Suppressor macrophage (primary cell): ENCODE data around the gene TRPM4.
A peak's percentile ranks its signal among the peaks of the same experiment; 100 is the strongest.
"Not testable (repeated sequence)": the region's sequence is repeated elsewhere in the genome, so short reads cannot be mapped to it uniquely, and the experiment has no call there.

Source experiments
- DNase-seq, 4 experiments: peaks; one replicate each; pipeline ENCODE4 v3.0.0-alpha.2; 2020 to 2022

TRPM4 gene

DNA sequence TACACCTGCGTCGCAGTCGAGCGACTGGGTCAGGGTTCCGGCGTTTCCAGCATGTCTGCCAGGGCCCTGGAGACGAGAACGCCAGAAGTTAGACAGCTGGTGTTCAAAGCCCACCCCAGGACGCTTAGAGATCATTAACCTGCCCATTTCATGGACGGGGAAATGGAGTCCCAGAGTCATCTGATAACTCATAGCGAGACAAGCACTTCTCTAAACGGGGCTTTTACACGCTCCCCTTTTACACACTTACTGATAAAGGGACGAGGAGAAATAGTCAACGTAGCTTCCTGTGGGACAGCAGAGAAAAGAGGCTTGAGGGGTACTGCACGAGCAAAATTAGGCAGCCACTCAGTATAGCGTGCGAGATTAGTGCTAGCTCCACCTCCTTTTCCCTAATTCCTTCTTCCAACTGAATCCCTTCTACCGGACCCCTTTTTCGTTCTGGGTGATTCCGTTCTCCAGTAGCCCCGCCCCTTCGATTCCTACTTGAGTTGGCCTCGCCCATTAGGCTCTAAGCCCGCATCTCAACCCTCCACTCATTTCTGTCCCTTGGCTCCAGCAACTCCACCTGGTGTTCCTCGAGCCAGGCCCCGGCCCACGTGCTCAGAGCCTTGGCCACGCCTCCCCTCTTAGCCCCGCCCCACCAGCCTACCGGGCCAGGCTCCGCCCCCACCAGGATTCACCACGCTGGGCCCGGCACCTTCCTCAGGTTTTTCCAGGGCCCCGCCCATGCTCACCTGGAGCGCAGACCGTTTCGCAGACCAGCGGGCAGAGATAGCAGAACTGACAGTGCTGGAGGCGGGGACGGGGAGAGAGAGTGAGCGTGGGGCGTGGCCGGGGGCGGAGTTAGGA is 6.1 kb upstream of the TRPM4 start:
- peak; percentile 25 to 66 (median 34) for DNase-seq

DNA sequence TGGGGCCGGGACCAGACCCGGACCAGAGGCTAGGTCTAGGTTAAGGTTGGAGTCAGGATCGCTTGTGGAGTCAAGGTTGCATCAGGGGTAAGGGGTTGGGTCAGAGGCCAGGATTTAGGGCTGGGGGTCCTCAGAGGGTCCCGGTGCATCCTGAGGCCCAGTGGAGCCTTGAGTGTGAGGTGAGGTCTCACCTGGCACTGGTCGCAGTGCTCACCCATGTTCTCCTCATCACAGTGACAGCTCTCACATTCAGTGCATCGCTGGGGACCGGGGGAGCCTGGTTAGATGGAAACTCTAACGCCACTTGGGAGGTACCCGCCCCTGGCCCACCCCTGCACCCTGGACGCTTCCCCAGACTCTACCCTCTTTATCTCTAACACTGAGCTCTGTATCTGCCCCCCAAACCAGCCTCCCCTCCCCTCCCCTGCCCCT is 5.5 kb upstream of the TRPM4 start:
- no peak for DNase-seq

DNA sequence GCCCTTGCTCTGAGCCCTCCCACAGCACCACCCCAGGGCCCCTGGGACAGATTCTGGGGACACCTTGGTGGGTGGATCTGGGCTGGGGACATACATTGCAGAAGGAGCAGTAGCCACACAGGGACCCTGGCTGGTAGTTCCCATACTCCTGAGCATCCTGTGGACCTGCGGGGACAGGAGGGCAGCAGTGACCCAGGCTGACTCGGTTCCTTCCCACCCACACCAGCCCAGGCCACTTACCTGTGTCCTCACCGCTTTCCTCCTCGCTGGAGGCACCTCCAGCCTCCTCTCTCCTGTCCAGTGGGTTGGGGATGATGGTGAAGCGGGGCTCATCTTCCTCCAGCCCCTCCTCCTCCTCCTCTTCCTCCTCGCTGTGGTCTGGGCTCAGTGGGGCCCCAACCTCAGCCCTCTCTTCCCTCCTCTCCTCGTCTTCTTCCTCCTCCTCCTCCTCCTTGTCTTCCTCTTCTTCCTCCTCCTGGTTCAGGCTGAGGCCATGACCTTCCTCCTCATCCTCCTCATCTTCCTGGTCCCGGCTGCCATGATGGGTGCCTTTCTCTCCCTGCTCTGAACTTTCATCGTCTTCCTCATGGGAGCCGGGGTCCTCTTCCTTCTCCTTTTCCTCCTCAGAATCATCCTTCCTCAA is 4.3 kb upstream of the TRPM4 start:
- no peak for DNase-seq

DNA sequence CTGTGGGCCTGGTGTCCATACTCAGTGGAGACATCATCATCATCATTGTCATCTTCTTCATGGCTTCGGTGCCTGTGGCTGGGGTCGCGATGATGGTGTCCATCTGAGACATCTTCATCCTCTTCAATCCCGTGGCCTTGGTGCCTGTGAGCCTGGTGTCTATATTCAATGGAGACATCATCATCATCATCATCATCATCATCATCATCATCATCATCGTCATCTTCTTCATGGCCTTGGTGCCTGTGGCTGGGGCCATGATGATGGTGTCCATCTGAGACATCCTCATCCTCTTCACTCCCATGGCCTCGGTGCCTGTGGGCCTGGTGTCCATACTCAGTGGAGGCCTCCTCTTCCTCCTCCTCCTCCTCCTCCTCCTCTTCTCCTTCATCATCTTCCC is 3.3 kb upstream of the TRPM4 start:
- no peak for DNase-seq

DNA sequence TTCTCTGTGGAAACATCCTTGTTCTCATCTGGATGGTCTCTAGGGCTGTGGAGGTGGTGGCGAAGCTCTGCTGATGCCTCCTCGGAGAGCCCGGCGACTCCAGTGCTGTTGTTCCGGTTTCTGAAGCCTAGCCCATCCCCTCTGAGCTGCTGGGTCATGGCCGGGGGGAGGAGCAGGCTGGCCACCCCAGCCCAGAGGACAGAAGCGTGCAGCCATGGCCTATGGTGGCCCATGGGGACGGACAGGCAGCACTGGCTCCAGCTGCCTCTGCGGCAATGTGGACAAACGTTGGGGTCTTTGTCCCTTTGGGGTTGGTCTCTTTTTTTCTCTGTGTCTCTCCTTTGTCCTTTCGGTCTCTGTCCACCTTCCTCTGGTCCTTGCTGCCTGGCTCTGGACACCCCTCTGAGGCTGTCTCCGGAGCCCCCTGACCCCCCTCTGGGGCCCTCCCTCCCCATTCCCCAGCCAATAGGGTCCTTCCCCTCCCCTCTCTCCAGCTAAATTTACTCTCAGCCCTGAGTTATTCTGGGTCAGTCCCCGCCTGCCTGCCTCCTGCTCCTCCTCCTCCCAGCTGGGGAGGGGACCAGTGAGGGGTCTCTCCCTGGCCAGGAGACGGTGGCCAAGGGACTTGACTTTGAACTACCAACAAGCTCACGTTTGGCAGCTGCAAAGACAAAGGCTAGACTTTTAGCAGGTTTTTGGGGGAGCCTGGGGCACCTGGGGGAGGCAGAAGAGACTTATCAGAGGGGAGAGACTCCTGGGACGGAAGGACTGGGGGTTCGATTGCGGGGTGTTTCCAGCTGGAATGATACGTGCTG is 2.4 kb upstream of the TRPM4 start, which contains the start of gene HRC:
TSS of gene HRC (minus strand) at position 392 of the 815 bp plus-strand sequence. CDS start at position 233, 159 bp downstream.
- DNase-seq, result peak in 2 of 4 experiments; percentile 25 to 44

DNA sequence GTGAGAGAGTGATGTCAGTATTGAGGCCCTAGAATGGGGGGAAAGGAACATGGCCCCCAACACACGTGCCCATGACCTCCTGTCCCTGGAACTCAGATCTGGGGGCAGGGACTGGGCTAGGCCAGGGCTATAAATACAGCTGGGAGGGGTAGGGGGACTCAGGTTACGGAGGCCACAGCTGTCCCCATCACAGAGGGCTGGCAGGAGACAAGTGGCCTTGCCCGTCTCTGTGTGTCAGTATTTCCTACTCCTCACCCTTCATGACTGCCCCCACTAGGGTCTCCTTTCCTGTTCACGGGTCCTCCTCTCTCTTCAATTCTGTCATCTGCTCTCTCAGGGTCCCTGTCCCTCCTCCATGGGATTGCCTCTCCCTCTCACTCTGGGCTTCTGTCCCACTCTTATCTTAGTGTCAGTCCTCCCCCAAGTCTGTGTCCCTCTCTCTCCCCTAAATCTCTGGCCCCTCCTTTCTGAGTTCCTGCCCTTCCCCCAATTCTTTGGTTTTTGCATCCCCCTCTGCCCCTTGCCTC is 1.7 kb upstream of the TRPM4 start:
- DNase-seq, result no peak

DNA sequence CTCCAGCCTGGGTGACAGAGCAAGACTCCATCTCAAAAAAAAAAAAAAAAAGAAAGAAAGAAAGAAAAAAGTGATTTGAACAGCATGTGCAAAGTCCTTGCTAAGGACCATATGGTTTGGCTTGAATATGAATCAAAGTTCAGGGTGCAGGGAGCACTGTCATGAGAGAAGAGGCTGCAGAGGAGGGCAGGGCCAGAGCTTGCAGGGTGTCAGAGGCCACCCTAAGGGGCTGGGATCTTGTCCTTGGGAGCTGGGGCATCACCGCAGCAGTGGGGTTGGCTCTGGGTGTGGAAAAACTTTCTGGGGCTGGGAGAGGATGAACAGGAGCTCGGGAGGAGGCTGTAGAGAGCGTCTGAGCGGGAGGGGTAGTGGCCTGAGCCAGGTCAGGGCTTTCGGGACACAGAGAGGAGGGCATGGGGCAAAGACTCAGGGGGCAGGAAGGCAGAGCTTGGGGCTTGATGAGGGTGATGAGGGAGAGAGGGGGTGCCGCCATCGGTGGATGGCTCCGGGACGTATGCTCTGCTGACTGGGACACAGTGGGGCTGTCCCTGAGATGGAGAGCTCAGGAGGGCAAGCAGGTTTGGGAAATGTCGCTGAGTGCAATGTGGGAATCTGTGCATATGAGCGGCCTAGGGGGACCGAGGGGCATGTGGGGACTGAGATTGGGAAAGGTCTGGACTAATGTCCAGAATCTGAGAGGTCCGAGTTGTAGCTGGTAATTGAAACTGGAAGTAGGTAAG is 3.0 kb downstream of the TRPM4 start:
- DNase-seq, result no peak

DNA sequence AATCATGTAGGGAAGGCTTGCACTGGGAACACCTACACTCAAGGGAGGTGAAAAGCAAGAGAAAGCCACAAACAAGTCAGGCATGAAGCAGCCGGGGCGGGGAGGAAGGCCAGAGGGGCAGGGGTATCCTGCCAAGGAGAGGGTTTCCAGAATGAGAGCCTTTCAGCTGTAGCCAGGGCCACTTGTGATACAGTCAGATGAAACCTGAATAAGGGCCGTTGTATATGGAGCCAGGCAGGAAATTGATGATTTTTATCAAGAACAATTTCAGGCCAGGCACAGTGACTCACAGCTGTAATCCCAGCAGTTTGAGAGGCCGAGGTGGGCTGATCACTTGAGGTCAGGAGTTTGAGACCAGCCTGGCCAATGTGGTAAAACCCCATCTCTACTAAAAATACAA is 4.4 kb downstream of the TRPM4 start:
- no peak for DNase-seq

DNA sequence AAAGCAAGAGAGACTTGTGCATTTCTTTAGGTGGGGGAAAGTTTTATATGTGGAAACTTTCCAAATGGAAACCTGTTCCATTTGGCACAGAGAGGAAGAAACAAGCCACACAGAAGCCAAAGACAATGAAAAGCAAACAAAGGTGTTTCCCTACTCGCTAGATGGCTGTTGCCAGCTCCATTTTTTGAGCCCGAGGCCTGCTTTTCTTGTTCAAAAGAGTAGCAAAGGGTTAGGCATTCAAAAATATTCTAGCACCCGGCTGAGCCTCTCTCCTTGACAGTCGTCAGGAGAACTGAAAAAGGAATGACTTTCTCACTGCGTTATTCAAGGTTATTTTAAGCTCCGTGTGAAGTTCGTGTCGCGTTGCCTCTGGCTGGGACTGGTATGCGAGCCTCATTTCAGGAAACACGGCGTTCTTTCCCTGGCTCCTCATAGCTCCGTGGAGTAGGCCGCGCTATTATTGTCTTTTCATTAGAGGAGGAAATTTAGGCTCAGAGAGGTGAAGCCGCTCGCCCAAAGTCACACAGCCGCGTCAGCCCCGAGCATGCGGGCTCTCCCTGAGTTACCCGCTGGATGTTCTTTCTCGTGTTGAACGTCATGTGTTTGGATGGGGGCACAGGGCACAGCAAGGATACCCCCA is 7.6 kb downstream of the TRPM4 start:
- DNase-seq, result no peak

DNA sequence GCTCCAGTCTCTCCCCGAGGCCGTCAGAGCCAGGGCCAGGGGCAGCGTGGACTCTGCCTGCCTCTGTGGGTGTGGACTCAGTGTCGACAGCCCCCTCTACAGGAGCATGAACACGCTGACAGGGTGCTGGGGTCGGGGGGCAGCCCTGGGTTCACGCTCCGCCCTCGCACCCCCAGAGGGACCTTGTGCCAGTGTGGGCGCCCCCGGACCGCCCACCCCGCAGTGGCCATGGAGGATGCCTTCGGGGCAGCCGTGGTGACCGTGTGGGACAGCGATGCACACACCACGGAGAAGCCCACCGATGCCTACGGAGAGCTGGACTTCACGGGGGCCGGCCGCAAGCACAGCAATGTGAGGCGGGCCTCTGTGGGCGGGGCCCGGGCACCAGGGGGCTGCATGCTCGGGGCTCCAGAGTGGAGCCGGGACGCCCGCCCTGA is 8.3 kb downstream of the TRPM4 start:
- DNase-seq, result no peak

DNA sequence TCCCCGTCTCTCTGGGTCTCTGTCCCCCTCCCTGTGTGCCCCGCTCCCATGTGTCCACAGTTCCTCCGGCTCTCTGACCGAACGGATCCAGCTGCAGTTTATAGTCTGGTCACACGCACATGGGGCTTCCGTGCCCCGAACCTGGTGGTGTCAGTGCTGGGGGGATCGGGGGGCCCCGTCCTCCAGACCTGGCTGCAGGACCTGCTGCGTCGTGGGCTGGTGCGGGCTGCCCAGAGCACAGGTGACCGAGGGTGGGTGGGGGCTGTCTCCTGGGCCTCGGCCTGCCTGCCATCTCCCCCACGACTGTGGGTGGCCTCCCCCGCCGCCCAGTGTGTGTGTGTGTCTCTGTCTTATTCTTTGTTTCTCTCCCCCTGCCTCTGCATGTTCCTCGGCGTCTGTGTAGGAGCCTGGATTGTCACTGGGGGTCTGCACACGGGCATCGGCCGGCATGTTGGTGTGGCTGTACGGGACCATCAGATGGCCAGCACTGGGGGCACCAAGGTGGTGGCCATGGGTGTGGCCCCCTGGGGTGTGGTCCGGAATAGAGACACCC is 10.3 kb downstream of the TRPM4 start:
- DNase-seq, result no peak

DNA sequence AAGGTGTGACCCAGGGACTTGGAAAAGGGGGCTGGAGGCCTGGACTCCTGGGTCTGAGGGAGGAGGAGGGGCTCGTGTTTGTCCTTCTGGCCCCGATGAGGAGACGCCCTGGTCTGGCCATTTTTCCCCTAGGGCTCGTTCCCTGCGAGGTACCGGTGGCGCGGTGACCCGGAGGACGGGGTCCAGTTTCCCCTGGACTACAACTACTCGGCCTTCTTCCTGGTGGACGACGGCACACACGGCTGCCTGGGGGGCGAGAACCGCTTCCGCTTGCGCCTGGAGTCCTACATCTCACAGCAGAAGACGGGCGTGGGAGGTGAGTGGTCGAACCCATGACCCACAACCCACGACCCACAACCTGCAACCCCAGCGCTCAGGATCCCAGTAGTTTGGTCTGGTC is 10.8 kb downstream of the TRPM4 start:
- DNase-seq, result no peak

DNA sequence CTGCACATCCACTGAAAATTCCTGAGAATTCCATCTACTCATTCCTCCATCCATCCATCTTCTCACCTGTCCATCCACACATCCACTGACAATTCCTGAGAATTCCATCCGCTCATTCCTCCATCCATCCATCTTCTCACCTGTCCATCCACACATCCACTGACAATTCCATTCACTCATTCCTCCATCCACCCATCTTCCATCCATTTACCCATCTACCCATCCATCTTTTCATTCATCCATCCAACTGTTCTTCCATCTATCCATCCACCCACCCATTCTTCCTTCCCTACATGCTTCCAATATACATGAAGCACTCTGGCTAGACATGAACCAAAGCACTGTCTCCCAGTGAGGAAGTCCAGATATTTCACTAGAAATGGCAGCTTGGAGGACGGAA is 15.6 kb downstream of the TRPM4 start:
- no peak for DNase-seq

DNA sequence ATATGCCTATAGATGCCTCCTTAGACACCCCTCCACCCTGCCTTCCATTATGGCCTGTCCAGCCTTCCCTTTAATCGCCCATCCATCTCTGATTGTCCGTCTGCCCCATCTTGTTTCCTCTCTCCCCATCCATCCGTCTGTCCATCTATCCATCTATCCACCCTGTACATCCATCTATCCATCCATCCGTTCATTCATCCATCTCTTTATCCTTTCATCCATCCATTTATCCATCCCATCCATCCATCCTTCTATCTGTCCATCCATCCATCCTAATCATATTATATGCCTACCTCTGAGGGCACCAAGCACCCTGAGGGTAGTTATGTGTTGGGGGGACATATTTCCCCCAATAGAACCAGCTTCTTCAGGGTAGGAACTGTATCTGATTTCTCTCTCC is 23.1 kb downstream of the TRPM4 start:
- no peak for DNase-seq

DNA sequence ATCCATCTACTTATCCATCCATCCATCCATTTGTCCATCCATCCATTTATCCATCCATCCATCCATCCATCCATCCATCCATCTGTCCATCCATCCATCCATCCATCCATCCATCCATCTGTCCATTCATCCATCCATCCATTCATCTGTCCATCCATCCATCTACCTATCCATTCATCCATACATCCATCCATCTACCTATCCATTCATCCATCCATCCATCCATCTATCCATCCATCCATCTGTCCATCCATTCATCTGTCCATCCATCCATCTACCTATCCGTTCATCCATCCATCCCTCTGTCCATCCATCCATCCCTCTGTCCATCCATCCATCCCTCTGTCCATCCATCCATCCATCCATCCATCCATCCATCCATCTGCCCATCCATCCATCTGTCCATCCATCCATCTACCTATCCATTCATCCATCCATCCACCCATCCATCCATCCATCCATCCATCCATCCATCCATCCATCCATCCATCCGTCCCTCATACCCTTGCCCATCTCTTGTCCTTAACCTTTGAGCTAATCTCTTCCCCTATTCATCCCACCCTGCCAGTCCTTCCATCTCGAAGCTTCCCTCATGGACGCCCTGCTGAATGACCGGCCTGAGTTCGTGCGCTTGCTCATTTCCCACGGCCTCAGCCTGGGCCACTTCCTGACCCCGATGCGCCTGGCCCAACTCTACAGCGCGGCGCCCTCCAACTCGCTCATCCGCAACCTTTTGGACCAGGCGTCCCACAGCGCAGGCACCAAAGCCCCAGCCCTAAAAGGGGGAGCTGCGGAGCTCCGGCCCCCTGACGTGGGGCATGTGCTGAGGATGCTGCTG is 24.6 kb downstream of the TRPM4 start:
- DNase-seq, result not testable (repeated sequence)

DNA sequence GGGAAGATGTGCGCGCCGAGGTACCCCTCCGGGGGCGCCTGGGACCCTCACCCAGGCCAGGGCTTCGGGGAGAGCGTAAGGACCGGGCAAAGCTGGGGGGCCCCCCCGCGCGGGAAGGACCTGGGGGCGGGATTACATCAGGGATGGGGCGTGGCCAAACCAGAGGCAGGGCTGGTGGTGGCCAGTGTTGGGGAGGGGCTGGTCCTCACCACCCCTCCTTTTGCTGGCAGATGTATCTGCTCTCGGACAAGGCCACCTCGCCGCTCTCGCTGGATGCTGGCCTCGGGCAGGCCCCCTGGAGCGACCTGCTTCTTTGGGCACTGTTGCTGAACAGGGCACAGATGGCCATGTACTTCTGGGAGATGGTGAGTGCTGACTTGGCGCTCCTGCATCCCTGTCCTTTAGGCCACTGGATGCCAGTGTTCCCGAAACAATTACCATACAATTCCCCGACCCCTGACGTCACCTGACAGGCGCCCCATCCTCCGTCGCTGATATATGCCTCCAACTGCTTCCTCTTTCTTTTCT is 25.3 kb downstream of the TRPM4 start:
- no peak for DNase-seq

DNA sequence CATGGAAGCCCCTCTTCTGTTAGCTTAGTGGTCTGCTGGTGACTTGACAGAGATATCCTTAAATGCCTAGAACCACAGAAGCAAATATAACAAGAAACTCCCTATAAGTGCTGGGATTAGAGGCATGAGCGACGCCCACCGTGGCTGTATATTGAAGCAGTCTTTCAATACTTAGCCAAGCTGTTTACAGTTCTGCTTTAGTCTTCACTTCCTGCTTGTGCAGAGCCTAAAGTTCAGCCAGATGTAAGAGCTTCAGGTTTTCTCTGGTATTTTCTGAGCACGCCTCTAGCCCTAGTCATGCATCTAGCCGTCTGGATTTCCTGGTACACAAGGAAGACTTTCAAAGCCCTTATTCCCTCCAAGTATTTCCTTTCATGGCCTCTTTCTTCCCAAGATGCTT is 28.5 kb downstream of the TRPM4 start:
- DNase-seq, result peak in 3 of 4 experiments; percentile 20 to 34 (median 21)

DNA sequence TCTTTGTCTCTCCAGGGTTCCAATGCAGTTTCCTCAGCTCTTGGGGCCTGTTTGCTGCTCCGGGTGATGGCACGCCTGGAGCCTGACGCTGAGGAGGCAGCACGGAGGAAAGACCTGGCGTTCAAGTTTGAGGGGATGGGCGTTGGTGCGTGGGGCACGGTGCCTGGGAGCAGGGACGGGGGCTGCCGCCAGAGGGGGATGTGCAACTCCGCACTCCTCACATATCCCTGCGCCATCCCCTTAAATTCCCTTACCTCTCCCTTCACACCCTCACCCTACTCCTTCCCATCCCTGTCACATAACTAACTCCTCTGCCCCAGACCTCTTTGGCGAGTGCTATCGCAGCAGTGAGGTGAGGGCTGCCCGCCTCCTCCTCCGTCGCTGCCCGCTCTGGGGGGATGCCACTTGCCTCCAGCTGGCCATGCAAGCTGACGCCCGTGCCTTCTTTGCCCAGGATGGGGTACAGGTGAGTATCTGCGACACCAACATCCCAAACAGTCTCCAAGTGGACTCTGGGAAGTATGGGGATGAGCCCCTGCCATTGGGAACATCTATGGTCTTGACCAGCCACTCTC is 31.1 kb downstream of the TRPM4 start:
- no peak for DNase-seq

DNA sequence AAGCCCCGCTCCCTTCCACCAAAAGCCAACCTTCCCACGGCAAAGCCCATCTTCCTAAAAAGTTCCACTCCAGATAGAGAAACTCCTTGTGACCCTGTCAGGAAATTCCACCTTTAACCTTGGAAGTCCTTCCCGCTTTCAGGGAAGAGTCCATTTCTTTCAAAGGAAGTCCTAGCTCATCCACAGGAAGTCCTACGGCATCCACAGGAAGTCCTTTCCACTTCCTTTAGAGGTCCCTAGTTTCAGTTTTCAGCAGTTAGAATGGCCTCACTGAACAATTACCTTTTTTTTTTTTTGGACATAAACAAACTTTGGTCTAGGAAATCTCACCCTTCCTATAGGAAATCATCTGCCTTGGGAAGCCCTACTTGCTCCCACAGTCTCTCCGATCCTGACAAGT is 31.7 kb downstream of the TRPM4 start:
- no peak for DNase-seq

DNA sequence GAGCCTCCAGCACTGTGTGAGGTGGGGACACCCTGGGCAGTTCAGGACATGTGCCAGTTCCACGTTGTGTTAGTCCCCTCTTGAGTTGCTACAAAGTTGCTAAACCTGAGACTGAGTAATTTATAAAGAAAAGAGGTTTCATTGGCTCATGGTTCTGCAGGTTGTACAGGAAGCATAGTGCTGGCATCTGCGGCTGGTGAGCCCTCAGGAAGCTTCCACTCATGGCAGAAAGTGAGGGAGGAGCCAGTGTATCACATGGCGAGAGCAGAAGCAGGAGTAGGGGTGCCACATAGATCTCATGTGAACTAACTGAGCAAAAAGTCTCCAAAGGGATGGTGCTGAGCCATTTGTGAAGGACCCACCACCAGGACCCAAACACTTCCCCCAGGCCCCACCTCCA is 33.2 kb downstream of the TRPM4 start:
- DNase-seq, result no peak
